ENCODE results near the gene OPRD1.
"Not testable (repeated sequence)": the region's sequence is repeated elsewhere in the genome, so short reads cannot be mapped to it uniquely, and the experiment has no call there.

Gene OPRD1

GRCh38 chr1:28853093-28853742, 41.2 kb downstream of the OPRD1 start:
- no peaks in the 10 kb centered on the region for H3K4me1 ChIP-seq (ENCODE audit: low read depth, poor library complexity, severe bottlenecking)
- H3K4me3 ChIP-seq (IDR thresholded peaks at IDR 0.05; ENCODE audit: insufficient read depth, low read depth, low read length): no peak overlapping the region
- H2AFZ ChIP-seq (ENCODE audit: low read depth): no peak overlapping the region
- no peak for TF ChIP-seq CTCF (conservative IDR thresholded peaks at IDR 0.05; ENCODE audit: low read depth, low read length)
- H3K9ac ChIP-seq: no peak overlapping the region
- H3K79me2 ChIP-seq (ENCODE audit: insufficient read depth, low read depth): no peaks in the 10 kb centered on the region
- H3K36me3 ChIP-seq (ENCODE audit: insufficient read depth): no peaks in the 10 kb centered on the region
- no peaks in the 10 kb centered on the region for H3K27me3 ChIP-seq (ENCODE audit: insufficient read depth, low read depth)
- H4K20me1 ChIP-seq (ENCODE audit: insufficient read depth): no peaks in the 10 kb centered on the region
- H3K4me2 ChIP-seq: no peak overlapping the region
- H3K27ac ChIP-seq: no peak overlapping the region

- not testable (repeated sequence) for H2AFZ ChIP-seq (ENCODE audit: low read depth); H3K9ac ChIP-seq; H3K36me3 ChIP-seq (ENCODE audit: insufficient read depth); H3K4me3 ChIP-seq (IDR thresholded peaks at IDR 0.05; ENCODE audit: insufficient read depth, low read depth, low read length); H4K20me1 ChIP-seq (ENCODE audit: insufficient read depth); H3K4me1 ChIP-seq (ENCODE audit: low read depth, poor library complexity, severe bottlenecking); H3K27me3 ChIP-seq (ENCODE audit: insufficient read depth, low read depth); H3K27ac ChIP-seq; H3K4me2 ChIP-seq; H3K79me2 ChIP-seq (ENCODE audit: insufficient read depth, low read depth)
These were observed 42.4 kb downstream of the OPRD1 start for GRCh38 chr1:28854406-28854805.

- Histone ChIP-seq H4K20me1 (ENCODE audit: insufficient read depth) (no peaks in the 10 kb centered on the region), H3K79me2 (ENCODE audit: insufficient read depth, low read depth) (no peaks in the 10 kb centered on the region), H2AFZ (ENCODE audit: low read depth) (no peak overlapping the region), H3K27ac (no peak overlapping the region), H3K36me3 (ENCODE audit: insufficient read depth) (no peaks in the 10 kb centered on the region), H3K4me1 (ENCODE audit: low read depth, poor library complexity, severe bottlenecking) (no peaks in the 10 kb centered on the region), H3K4me2 (no peak overlapping the region), H3K4me3 (IDR thresholded peaks at IDR 0.05; ENCODE audit: insufficient read depth, low read depth, low read length) (no peak overlapping the region), H3K27me3 (ENCODE audit: insufficient read depth, low read depth) (no peaks in the 10 kb centered on the region), H3K9ac (no peak overlapping the region)
- no peak for TF ChIP-seq CTCF (conservative IDR thresholded peaks at IDR 0.05; ENCODE audit: low read depth, low read length)
These were observed 43.1 kb downstream of the OPRD1 start for GRCh38 chr1:28855046-28855445.

- H3K4me3 ChIP-seq (IDR thresholded peaks at IDR 0.05; ENCODE audit: insufficient read depth, low read depth, low read length): no peak overlapping the region
- H3K4me1 ChIP-seq (ENCODE audit: low read depth, poor library complexity, severe bottlenecking): no peaks in the 10 kb centered on the region
- H3K27me3 ChIP-seq (ENCODE audit: insufficient read depth, low read depth): no peaks in the 10 kb centered on the region
- no peak overlapping the region for H3K9ac ChIP-seq
- TF ChIP-seq CTCF (conservative IDR thresholded peaks at IDR 0.05; ENCODE audit: low read depth, low read length): no peak
- H3K79me2 ChIP-seq (ENCODE audit: insufficient read depth, low read depth): no peaks in the 10 kb centered on the region
- no peaks in the 10 kb centered on the region for H4K20me1 ChIP-seq (ENCODE audit: insufficient read depth)
- no peak overlapping the region for H2AFZ ChIP-seq (ENCODE audit: low read depth)
- H3K36me3 ChIP-seq (ENCODE audit: insufficient read depth): no peaks in the 10 kb centered on the region
- no peak overlapping the region for H3K27ac ChIP-seq
- H3K4me2 ChIP-seq: no peak overlapping the region
These were observed 43.5 kb downstream of the OPRD1 start for GRCh38 chr1:28855469-28855951.

- H3K4me2 ChIP-seq: no peak overlapping the region
- TF ChIP-seq CTCF (conservative IDR thresholded peaks at IDR 0.05; ENCODE audit: low read depth, low read length): no peak
- no peaks in the 10 kb centered on the region for H3K27me3 ChIP-seq (ENCODE audit: insufficient read depth, low read depth)
- no peak overlapping the region for H3K9ac ChIP-seq
- H3K27ac ChIP-seq: no peak overlapping the region
- no peak overlapping the region for H2AFZ ChIP-seq (ENCODE audit: low read depth)
- H4K20me1 ChIP-seq (ENCODE audit: insufficient read depth): no peaks in the 10 kb centered on the region
- no peaks in the 10 kb centered on the region for H3K36me3 ChIP-seq (ENCODE audit: insufficient read depth)
- no peak overlapping the region for H3K4me3 ChIP-seq (IDR thresholded peaks at IDR 0.05; ENCODE audit: insufficient read depth, low read depth, low read length)
- no peaks in the 10 kb centered on the region for H3K4me1 ChIP-seq (ENCODE audit: low read depth, poor library complexity, severe bottlenecking)
- no peaks in the 10 kb centered on the region for H3K79me2 ChIP-seq (ENCODE audit: insufficient read depth, low read depth)
These were observed 44.0 kb downstream of the OPRD1 start for GRCh38 chr1:28855969-28856368.
